Body of pancreas (tissue), 4 donors: ENCODE results near the gene ENTHD1.

ENCODE experiments used
- POLR2A ChIP-seq, 3 donors: fragments of 450-650 bp; IDR thresholded peaks; one replicate each; pipeline ENCODE4 v1.6.1; 2016; ENCODE audit warnings: antibody characterized with exemption in 3 of 3, mild to moderate bottlenecking in 2 of 3
- TF ChIP-seq, protein P1 (sequence below), 7 experiments: fragments of 450-650 bp in 4 of 7; fragments of 200-600 bp in 3 of 7; sonication (generic) in 3 of 7; IDR thresholded peaks; one replicate each; pipeline ENCODE4 v1.5.1; 2016 to 2019; ENCODE audit warnings: antibody characterized with exemption in 7 of 7

DNA sequence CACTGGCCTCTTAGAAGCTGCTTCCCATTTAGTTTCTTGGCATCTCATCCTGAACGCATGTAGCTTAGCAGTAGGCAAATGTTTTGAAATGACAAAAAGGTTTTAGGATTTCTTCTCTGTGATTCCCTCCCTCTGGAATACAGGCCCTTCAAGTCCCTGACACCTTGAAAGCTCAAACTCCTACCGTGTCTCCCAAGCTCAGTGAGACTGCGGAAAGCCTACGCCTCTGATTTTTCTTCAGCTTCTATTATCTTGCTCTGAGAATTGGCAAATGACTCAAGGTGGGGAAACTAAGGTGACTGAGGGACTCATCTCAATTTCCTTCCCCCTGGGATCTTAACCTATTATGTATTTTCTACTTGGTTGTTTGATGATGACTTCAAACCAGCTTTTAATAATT lies 130.3 kb downstream of the ENTHD1 start:
- TF ChIP-seq POLR2A (IDR thresholded peaks at IDR 0.05), result no peak
- TF ChIP-seq, protein P1, sequence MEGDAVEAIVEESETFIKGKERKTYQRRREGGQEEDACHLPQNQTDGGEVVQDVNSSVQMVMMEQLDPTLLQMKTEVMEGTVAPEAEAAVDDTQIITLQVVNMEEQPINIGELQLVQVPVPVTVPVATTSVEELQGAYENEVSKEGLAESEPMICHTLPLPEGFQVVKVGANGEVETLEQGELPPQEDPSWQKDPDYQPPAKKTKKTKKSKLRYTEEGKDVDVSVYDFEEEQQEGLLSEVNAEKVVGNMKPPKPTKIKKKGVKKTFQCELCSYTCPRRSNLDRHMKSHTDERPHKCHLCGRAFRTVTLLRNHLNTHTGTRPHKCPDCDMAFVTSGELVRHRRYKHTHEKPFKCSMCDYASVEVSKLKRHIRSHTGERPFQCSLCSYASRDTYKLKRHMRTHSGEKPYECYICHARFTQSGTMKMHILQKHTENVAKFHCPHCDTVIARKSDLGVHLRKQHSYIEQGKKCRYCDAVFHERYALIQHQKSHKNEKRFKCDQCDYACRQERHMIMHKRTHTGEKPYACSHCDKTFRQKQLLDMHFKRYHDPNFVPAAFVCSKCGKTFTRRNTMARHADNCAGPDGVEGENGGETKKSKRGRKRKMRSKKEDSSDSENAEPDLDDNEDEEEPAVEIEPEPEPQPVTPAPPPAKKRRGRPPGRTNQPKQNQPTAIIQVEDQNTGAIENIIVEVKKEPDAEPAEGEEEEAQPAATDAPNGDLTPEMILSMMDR (IDR thresholded peaks at IDR 0.05), result no peak
